HUDEP-2 (cell line): Measurements from ENCODE around the gene CEP63.

ENCODE experiments used
- DNase-seq, 76 experiments: peaks; one replicate each; lab custom pipeline; 2025; ENCODE audit not compliant: unreplicated experiment in 76 of 76; lab: John Stamatoyannopoulos, UW

The CEP63 gene

GRCh38 chr3:134606033-134607025, 120.5 kb downstream of the CEP63 start:
- peak in 1 of 76 experiments; percentile 11 for DNase-seq

- no peak for DNase-seq
Measured at GRCh38 chr3:134607054-134608022, 121.5 kb downstream of the CEP63 start.

- no peak for DNase-seq
Measured at GRCh38 chr3:134608023-134608770, 122.3 kb downstream of the CEP63 start.

GRCh38 chr3:134608771-134609435, 123.0 kb downstream of the CEP63 start:
- DNase-seq, result no peak

GRCh38 chr3:134609821-134610431, 124.1 kb downstream of the CEP63 start:
- DNase-seq, result no peak

- DNase-seq, result no peak
Measured at GRCh38 chr3:134610432-134611385, 124.9 kb downstream of the CEP63 start.

GRCh38 chr3:134611516-134611915, 125.7 kb downstream of the CEP63 start:
- no peak for DNase-seq

- no peak for DNase-seq
Measured at GRCh38 chr3:134613006-134613520, 127.2 kb downstream of the CEP63 start.

GRCh38 chr3:134614955-134615354, 129.1 kb downstream of the CEP63 start:
- no peak for DNase-seq

- DNase-seq, result no peak
Measured at GRCh38 chr3:134615743-134616142, 129.9 kb downstream of the CEP63 start.

GRCh38 chr3:134617608-134618477, 132.0 kb downstream of the CEP63 start:
- no peak for DNase-seq

- no peak for DNase-seq
Measured at GRCh38 chr3:134618478-134619300, 132.8 kb downstream of the CEP63 start.

GRCh38 chr3:134619301-134619615, 133.4 kb downstream of the CEP63 start:
- DNase-seq, result no peak

GRCh38 chr3:134619884-134620445, 134.1 kb downstream of the CEP63 start:
- DNase-seq, result no peak

GRCh38 chr3:134620476-134621115, 134.7 kb downstream of the CEP63 start:
- no peak for DNase-seq

- DNase-seq, result no peak
Measured at GRCh38 chr3:134621854-134622253, 136.0 kb downstream of the CEP63 start.
